ENCODE results near the gene MSH2.

- no peak for TF ChIP-seq POLR2A (IDR thresholded peaks at IDR 0.05; ENCODE audit: low read length)
- no peak for TF ChIP-seq GATA1 (IDR thresholded peaks at IDR 0.05; ENCODE audit: low read depth, low read length)
These were observed 105.1 kb downstream of the MSH2 start for GRCh38 chr2:47508080-47508479.

Data from erythroblast (primary cell).